Ishikawa (cell line): ENCODE measurements around the gene REPIN1.

Source experiments
- CEBPB ChIP-seq: IDR thresholded peaks from 2 replicates; pipeline ENCODE4 v1.6.1; 2012
- CREB1 ChIP-seq: IDR thresholded peaks from 2 replicates; pipeline ENCODE4 v1.6.1; 2012; ENCODE audit warnings: low read depth
- EGR1 ChIP-seq: IDR thresholded peaks from 2 replicates; pipeline ENCODE4 v1.6.1; 2012
- EP300 ChIP-seq: IDR thresholded peaks from 2 replicates; pipeline ENCODE4 v1.6.1; 2012; ENCODE audit warnings: borderline replicate concordance
- FOXM1 ChIP-seq: IDR thresholded peaks from 2 replicates; pipeline ENCODE4 v1.6.1; 2012; ENCODE audit warnings: low read depth, borderline replicate concordance
- NFIC ChIP-seq: IDR thresholded peaks from 2 replicates; pipeline ENCODE4 v1.6.1; 2012
- RAD21 ChIP-seq: IDR thresholded peaks from 2 replicates; pipeline ENCODE4 v1.6.1; 2012; ENCODE audit warnings: low read depth
- TAF1 ChIP-seq: IDR thresholded peaks from 2 replicates; pipeline ENCODE4 v1.6.1; 2012; ENCODE audit warnings: low read depth, mild to moderate bottlenecking
- TCF12 ChIP-seq: IDR thresholded peaks from 2 replicates; pipeline ENCODE4 v1.6.1; 2012; ENCODE audit warnings: low read depth
- TEAD4 ChIP-seq: IDR thresholded peaks from 2 replicates; pipeline ENCODE4 v1.6.1; 2012
- YY1 ChIP-seq: IDR thresholded peaks from 2 replicates; pipeline ENCODE4 v1.6.1; 2012; ENCODE audit warnings: low read depth
- ZBTB7A ChIP-seq: IDR thresholded peaks from 2 replicates; pipeline ENCODE4 v1.6.1; 2012; ENCODE audit warnings: low read depth
- TF ChIP-seq, protein P1 (sequence below): IDR thresholded peaks from 2 replicates; pipeline ENCODE4 v1.6.1; 2012; ENCODE audit warnings: low read depth, mild to moderate bottlenecking
- TF ChIP-seq, protein P2 (sequence below): IDR thresholded peaks from 2 replicates; pipeline ENCODE4 v1.6.1; 2012
- TF ChIP-seq, protein P3 (sequence below): IDR thresholded peaks from 2 replicates; pipeline ENCODE4 v1.6.1; 2012

Gene REPIN1

DNA sequence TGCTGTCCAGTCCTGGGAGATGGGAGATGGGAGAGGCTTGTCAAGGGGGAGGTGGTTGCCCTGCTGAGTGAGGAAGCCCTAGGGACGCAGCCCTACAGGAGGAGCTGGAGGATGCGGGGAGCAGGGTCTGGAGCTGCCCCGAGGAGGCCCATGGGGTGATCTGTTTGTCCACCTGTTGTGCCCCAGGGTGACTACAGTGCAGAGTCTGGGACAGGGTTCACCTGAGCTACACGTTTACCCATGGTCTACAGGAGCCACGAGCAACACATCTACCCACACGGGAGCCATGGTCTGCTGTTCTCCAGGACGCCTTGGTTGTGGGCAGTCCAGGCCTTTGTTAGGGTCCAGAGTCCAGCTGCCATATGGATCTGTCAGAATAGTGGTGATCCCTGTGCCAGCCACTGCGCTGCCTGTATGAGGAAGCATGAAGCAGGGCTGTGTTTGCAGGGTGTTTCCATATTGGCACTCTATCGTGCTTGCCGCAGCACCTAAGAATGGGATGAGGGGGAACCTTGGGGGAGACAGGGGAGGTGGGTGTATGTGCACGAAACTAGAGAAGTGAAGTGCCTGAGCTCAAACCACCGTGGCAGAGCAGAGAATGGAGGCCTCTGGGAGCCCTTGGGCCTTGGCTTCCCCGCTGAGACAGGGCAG is 34.2 kb downstream of the REPIN1 start:
- TF ChIP-seq NFIC (no peak), TEAD4 (no peak), EP300 (no peak), TCF12 (no peak), RAD21 (no peak), TAF1 (no peak), ZBTB7A (no peak), CREB1 (no peak)
- TF ChIP-seq, protein P1, sequence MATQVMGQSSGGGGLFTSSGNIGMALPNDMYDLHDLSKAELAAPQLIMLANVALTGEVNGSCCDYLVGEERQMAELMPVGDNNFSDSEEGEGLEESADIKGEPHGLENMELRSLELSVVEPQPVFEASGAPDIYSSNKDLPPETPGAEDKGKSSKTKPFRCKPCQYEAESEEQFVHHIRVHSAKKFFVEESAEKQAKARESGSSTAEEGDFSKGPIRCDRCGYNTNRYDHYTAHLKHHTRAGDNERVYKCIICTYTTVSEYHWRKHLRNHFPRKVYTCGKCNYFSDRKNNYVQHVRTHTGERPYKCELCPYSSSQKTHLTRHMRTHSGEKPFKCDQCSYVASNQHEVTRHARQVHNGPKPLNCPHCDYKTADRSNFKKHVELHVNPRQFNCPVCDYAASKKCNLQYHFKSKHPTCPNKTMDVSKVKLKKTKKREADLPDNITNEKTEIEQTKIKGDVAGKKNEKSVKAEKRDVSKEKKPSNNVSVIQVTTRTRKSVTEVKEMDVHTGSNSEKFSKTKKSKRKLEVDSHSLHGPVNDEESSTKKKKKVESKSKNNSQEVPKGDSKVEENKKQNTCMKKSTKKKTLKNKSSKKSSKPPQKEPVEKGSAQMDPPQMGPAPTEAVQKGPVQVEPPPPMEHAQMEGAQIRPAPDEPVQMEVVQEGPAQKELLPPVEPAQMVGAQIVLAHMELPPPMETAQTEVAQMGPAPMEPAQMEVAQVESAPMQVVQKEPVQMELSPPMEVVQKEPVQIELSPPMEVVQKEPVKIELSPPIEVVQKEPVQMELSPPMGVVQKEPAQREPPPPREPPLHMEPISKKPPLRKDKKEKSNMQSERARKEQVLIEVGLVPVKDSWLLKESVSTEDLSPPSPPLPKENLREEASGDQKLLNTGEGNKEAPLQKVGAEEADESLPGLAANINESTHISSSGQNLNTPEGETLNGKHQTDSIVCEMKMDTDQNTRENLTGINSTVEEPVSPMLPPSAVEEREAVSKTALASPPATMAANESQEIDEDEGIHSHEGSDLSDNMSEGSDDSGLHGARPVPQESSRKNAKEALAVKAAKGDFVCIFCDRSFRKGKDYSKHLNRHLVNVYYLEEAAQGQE, result no peak
- TF ChIP-seq, protein P2, sequence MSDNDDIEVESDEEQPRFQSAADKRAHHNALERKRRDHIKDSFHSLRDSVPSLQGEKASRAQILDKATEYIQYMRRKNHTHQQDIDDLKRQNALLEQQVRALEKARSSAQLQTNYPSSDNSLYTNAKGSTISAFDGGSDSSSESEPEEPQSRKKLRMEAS, result no peak

DNA sequence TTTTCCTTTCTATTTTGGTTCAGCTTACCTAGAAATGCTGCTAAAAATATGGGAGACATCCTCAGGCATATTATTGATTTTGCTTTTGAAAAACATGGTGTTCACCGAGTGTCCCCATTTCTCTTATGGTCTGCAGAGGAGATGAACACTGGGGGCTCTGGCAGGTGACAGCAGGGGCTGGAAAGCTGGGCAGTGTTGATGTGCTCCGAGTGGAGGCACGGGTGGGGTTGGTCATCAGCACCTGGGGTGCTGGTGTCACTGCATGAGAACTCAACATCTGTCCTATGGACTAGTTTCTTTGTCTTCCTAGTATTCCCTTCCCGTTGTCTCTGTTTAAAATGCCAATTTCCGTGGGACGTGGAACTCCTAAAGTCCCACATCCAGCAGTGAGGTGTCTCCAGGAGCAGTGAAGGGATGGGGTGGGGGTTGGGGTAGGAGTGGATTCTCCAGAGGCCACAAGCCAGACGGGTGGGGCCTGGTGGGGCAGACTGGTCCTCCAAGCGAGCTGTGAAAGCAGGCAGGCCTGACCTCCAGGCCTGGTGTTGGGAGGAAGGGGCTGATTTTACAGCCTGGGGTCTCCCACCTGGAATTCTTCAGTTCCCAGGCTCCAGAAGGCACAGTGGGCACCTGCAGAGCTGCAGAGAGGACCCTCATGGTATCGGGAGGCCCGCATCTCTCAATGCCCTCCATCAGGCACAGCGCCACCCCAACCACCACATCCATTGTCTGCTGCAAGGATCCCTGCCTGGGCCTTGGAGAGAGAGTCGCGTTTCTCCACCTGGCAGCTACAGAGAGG is 35.0 kb downstream of the REPIN1 start:
- TF ChIP-seq CREB1 (no peak), TAF1 (no peak), FOXM1 (no peak), RAD21 (no peak), NFIC (no peak)
- TF ChIP-seq, protein P3, sequence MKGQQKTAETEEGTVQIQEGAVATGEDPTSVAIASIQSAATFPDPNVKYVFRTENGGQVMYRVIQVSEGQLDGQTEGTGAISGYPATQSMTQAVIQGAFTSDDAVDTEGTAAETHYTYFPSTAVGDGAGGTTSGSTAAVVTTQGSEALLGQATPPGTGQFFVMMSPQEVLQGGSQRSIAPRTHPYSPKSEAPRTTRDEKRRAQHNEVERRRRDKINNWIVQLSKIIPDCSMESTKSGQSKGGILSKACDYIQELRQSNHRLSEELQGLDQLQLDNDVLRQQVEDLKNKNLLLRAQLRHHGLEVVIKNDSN, result no peak
- TF ChIP-seq, protein P1, result no peak

DNA sequence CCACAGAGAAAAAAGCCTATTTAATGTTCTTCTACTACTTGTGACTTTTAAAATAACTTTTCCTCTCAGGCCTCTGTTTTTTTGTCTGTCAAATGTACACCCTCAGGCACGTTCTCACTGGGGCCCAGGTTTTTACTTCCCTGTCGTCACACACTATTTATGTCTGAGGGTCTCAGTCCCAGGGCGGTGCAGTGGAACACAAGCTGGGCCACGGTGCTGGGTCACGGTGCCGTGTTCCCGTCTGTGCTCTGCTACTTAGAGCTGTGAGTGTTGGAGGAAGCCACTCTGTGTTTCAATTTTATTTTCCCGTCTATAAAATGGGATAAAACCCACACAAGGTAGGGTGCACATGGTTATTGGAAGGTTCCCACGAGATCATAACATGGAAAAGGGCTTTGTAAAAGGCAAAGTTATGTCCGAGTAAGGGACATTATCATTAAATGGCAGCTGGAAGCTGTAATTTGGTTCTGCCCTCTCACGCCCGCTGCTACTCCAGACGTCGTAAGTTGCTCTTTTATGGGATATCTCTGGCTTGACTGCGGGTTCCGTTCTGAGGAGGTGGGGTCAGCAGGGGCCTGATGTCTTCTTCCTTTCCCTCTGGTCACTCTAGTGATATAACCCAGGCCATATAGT is 35.7 kb downstream of the REPIN1 start:
- TF ChIP-seq EP300, result no peak
- TF ChIP-seq, protein P3, result no peak
- TF ChIP-seq CEBPB, result no peak
- no peak for TF ChIP-seq RAD21
- TF ChIP-seq, protein P1, result no peak
- TF ChIP-seq, protein P2, result no peak
- no peak for TF ChIP-seq YY1
- no peak for TF ChIP-seq TCF12
- TF ChIP-seq CREB1, result no peak
- TF ChIP-seq EGR1, result no peak
- TF ChIP-seq TEAD4, result no peak
- TF ChIP-seq TAF1, result no peak
- TF ChIP-seq ZBTB7A, result no peak
- TF ChIP-seq NFIC, result no peak
- TF ChIP-seq FOXM1, result no peak
